ENCODE results near the gene B4GALT6. TPM values are rescaled to one million over a fixed set of nuclear protein-coding genes. Genes with fewer than 3 reads are reported as not detected.

Gene B4GALT6
- total and polyA plus RNA-seq, 2 of the 13 experiments (the other 11 are each of a cell fraction or from before 2014, with no cell fraction given) = 1.9 to 3.3 TPM

- no peak for TF ChIP-seq ZNF691 (CRISPR knock-in tag; IDR thresholded peaks at IDR 0.05; ENCODE audit: borderline replicate concordance, low read depth)
- TF ChIP-seq STAT6 (CRISPR knock-in tag; IDR thresholded peaks at IDR 0.05; ENCODE audit: borderline replicate concordance) = no peak
- TF ChIP-seq ZFP90 (CRISPR knock-in tag; IDR thresholded peaks at IDR 0.05; ENCODE audit: borderline replicate concordance) = peak; percentile 78; the same call in 1 of the 2 replicates
- TF ChIP-seq SUZ12 (IDR thresholded peaks at IDR 0.05; ENCODE audit: low read depth, low read length) = no peak
- no peak for TF ChIP-seq FOXO1 (CRISPR knock-in tag; IDR thresholded peaks at IDR 0.05)
- no peak for TF ChIP-seq TBP (CRISPR knock-in tag; IDR thresholded peaks at IDR 0.05)
- TF ChIP-seq ISL2 (CRISPR knock-in tag; IDR thresholded peaks at IDR 0.05) = peak; percentile 54; the same call in 1 of the 2 replicates
- TF ChIP-seq THRA (CRISPR knock-in tag; IDR thresholded peaks at IDR 0.05; ENCODE audit: borderline replicate concordance) = peak; percentile 29; the same call in 1 of the 2 replicates
- no peak for TF ChIP-seq SRY (CRISPR knock-in tag; IDR thresholded peaks at IDR 0.05)
- no peak for TF ChIP-seq ZNF660 (CRISPR knock-in tag; IDR thresholded peaks at IDR 0.05; ENCODE audit: borderline replicate concordance, low read depth)
- peak; percentile 84 for TF ChIP-seq ZNF639 (CRISPR knock-in tag; conservative IDR thresholded peaks at IDR 0.05)
- TF ChIP-seq CTCF (CRISPR knock-in tag; IDR thresholded peaks at IDR 0.05) = peak; percentile 69
- no peak for TF ChIP-seq TARDBP (CRISPR knock-in tag; IDR thresholded peaks at IDR 0.05)
- no peak for TF ChIP-seq ZNF788 (CRISPR knock-in tag; IDR thresholded peaks at IDR 0.05; ENCODE audit: borderline replicate concordance)
- no peak for TF ChIP-seq FOSL2 (CRISPR knock-in tag; IDR thresholded peaks at IDR 0.05)
- no peak for TF ChIP-seq PCBP1 (IDR thresholded peaks at IDR 0.05; ENCODE audit: borderline replicate concordance, low read depth, low read length)
- no peak for TF ChIP-seq RARA (CRISPR knock-in tag; IDR thresholded peaks at IDR 0.05)
- no peak for TF ChIP-seq TBX3 (IDR thresholded peaks at IDR 0.05; ENCODE audit: borderline replicate concordance)
- TF ChIP-seq GABPA (IDR thresholded peaks at IDR 0.05; ENCODE audit: low read depth, low read length) = peak; percentile 55
- peak; percentile 66 for TF ChIP-seq GABPA (CRISPR knock-in tag; IDR thresholded peaks at IDR 0.05; ENCODE audit: low read depth)
- TF ChIP-seq IKZF4 (CRISPR knock-in tag; IDR thresholded peaks at IDR 0.05; ENCODE audit: borderline replicate concordance, low read depth, not compliant biosample characterization) = no peak
These were observed 1.0 kb upstream of the B4GALT6 start (continued) for GRCh38 chr18:31685097-31686082.

Measured in HepG2 (cell line).